GM18868 (cell line): ENCODE data around the gene WBP11.

ENCODE experiments used
- ATAC-seq: cut with Tn5 transposase; IDR thresholded peaks from one replicate; pipeline ENCODE4 v1.9.1; 2021; ENCODE audit warnings: mild to moderate bottlenecking, moderate library complexity; ENCODE audit not compliant: unreplicated experiment

Gene WBP11

GRCh38 chr12:14803011-14803829, at the start of gene WBP11, which contains the start of gene C12orf60:
Gene WBP11 (minus strand): TSS chr12:14803478. CDS start chr12:14801383, 2,095 bp downstream.
Gene C12orf60 (plus strand): TSS chr12:14803670. CDS start chr12:14822936, 19,266 bp downstream.
- ATAC-seq: peak; percentile 99

GRCh38 chr12:14852880-14853279, 49.6 kb upstream of the WBP11 start:
- no peak for ATAC-seq

- peak; percentile 82 for ATAC-seq
These were observed 47.8 kb upstream of the WBP11 start for GRCh38 chr12:14850929-14851663.

GRCh38 chr12:14849661-14850060, 46.4 kb upstream of the WBP11 start:
- no peak for ATAC-seq

GRCh38 chr12:14846876-14847580, 43.8 kb upstream of the WBP11 start:
- ATAC-seq: no peak

GRCh38 chr12:14846042-14846587, 42.8 kb upstream of the WBP11 start:
- no peak for ATAC-seq

GRCh38 chr12:14845350-14845750, 42.1 kb upstream of the WBP11 start:
- ATAC-seq: peak; percentile 70

- ATAC-seq: no peak
These were observed 41.1 kb upstream of the WBP11 start for GRCh38 chr12:14844401-14844800.

GRCh38 chr12:14843425-14843887, 40.2 kb upstream of the WBP11 start, which contains the start of gene ART4:
Gene ART4 (minus strand): TSS chr12:14843526. CDS start chr12:14843113, 413 bp downstream.
- ATAC-seq: no peak

- no peak for ATAC-seq
These were observed 39.0 kb upstream of the WBP11 start for GRCh38 chr12:14842315-14842714.

GRCh38 chr12:14841761-14842160, 38.5 kb upstream of the WBP11 start:
- no peak for ATAC-seq

GRCh38 chr12:14840616-14841015, 37.3 kb upstream of the WBP11 start:
- no peak for ATAC-seq

- ATAC-seq: no peak
These were observed 36.0 kb upstream of the WBP11 start for GRCh38 chr12:14839262-14839661.

GRCh38 chr12:14836336-14837210, 33.3 kb upstream of the WBP11 start:
- no peak for ATAC-seq

- no peak for ATAC-seq
These were observed 31.2 kb upstream of the WBP11 start for GRCh38 chr12:14834509-14834908.

GRCh38 chr12:14833952-14834351, 30.7 kb upstream of the WBP11 start:
- ATAC-seq: no peak

GRCh38 chr12:14833336-14833735, 30.1 kb upstream of the WBP11 start:
- ATAC-seq: no peak

GRCh38 chr12:14828892-14829291, 25.6 kb upstream of the WBP11 start:
- peak; percentile 95 for ATAC-seq

- no peak for ATAC-seq
These were observed 23.8 kb upstream of the WBP11 start for GRCh38 chr12:14827043-14827442.

- ATAC-seq: no peak
These were observed 23.2 kb upstream of the WBP11 start for GRCh38 chr12:14826491-14826890.
